NCI-H2081 (cell line): ENCODE results near the gene GRM8.
A peak's percentile ranks its signal among the peaks of the same experiment; 100 is the strongest.
"Not testable (repeated sequence)": the region's sequence is repeated elsewhere in the genome, so short reads cannot be mapped to it uniquely, and the experiment has no call there.

Source experiments
- DNase-seq, 2 experiments: peaks; one replicate each; lab custom pipeline; 2025; lab: John Stamatoyannopoulos, UW

Gene GRM8

DNA sequence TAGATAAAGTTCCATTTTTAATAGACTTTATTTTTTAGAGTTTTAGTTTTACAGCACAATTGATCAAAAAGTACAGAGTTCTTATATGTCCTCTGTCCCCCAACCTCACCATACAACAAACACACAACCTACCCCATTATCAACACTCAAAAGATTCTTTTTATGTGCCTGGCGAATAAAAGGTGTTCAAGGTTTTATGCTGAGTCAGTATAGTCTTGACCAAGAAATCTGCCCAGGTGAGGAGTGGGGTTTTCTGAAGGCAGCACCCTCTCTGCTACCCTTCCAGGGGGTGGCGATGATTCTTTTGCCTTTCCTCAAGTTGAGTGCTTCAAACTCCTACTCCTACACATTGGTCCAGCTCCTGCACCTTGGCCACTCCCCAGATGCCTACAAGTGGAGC is 222.9 kb downstream of the GRM8 start:
- DNase-seq: no peak

- no peak for DNase-seq
Observed at GRCh38 chr7:127021857-127022256, 230.9 kb downstream of the GRM8 start.

- no peak for DNase-seq
Observed at GRCh38 chr7:127021019-127021738, 231.6 kb downstream of the GRM8 start.

DNA sequence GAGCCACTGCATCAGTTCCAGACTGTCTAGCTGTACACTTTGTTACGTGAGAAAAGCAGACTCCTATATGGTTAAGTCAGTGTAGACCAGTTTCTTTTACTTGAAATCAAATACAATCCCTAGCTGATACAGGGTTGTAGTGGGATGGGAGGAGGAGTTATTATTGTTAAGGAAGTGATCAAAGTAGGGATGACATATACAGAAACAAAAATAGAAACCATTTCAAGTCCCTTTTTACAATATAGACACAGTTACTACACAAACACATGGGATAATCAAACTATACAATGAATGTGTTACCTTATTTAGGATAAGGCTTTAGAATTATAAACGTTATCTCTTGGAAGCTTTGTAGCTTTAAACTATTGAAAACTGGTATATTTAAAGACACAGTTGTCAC is 233.9 kb downstream of the GRM8 start:
- no peak for DNase-seq

DNA sequence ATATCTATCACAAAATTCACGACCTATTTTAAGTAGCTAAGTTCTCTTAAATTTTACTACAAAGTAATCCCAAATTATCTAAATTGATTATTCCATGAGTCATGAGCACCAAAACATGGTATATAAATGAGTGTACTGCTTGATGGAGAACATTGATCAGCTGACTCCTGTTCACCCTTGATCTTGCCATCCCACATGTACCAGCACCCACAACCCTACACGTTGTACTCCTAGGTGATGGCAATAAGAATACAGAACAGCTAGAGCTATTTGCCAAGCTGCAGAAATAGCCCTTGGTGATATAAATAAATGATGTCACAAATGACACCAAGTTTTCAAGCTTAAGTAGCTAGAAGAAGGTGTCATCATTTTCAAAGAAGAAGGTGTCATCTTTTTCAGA is 235.5 kb downstream of the GRM8 start:
- DNase-seq: no peak

DNA sequence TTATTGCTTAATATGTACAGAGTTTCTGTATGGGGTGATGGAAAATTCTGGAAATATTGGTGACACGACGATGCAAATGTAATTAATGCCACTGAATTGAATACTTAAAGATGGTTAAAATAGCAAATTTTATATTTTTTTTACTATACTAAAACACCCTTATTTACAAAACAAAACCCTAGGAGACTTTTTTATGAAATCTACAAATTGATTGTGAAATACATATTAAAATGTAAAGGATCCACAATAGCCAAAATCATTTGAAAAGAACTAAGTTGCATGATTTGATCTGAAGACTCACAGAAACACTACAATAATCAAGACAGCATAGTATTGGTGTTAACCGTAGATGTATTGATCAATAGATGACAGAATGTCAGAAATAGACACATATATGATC is 252.0 kb downstream of the GRM8 start:
- DNase-seq: no peak

DNA sequence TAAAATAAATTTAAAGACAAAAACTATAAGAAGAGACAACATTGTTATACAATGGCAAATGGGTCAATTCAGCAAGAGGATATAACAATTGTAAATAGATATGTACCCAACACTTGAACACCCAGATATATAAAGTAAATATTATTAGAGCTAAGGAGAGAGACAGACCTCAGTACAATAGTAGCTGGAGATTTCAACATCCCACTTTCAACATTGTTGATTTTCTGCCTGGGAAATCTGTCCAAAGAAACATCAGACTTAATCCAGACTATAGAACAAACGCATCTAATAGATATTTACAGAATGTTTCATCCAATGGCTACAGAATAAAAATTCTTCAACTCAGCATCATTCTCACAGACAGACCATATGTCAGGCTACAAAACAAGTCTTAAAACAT is 256.1 kb downstream of the GRM8 start:
- no peak for DNase-seq

GRCh38 chr7:126993626-126994213 is 259.0 kb downstream of the GRM8 start:
- DNase-seq: no peak

DNA sequence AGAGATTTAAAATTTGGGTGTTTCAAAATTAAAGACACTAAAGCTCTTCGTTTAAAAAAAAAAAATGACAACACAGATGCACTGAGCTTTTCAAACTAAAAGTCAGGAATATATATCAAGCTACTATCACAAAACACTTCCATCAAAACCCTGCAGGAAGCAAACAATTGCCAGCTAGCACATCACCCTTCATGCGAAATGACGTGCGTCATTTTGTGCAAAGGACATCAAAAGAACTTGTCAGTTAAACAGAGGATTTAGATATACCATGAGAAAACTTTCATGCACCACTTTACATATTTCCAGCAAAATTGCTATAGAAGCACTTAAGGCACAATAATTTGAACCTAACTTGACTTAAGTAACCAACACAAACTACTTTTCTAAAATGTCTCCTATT is 264.7 kb downstream of the GRM8 start:
- no peak for DNase-seq

- DNase-seq: no peak
Observed at GRCh38 chr7:126979722-126980121, 273.0 kb downstream of the GRM8 start.

DNA sequence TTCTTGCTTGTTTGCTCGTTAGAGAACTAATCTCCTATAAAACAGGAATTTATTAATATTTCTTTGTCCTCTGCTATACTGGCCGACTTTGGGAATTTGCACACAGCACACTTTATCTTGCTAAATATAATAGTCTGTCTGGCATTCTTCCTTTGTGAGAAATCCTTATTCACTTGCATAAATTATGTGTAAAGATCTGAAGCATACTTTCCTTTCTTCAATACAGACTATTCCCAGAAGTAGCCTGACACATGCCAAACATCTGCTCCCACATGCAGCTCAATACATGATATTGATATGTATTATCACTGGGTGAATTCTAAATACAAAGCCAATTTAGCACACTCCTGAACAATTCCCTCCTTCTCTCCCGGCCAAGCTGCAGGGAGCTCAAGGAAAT is 273.9 kb downstream of the GRM8 start:
- DNase-seq: no peak

GRCh38 chr7:126973066-126973465 is 279.7 kb downstream of the GRM8 start:
- DNase-seq: no peak

DNA sequence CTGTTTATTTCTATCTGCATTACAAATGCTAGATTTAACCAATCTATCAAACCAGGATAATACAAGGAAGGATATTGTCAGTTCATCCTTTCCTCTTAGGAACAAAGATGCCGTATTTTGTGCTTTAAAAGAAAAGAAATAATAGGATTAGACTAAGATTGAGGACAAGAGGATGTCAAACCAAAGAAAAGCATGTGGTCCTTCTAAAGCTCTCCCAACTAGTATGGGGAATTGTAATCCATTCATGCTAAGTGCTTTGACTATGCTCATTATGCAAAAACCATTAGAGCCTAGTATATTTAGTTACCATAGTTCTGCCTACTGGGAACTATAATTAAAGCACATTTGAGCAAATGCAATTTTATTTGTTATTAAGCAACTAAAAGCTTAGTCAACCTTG is 280.2 kb downstream of the GRM8 start:
- peak in 1 of 2 experiments; percentile 8 for DNase-seq

DNA sequence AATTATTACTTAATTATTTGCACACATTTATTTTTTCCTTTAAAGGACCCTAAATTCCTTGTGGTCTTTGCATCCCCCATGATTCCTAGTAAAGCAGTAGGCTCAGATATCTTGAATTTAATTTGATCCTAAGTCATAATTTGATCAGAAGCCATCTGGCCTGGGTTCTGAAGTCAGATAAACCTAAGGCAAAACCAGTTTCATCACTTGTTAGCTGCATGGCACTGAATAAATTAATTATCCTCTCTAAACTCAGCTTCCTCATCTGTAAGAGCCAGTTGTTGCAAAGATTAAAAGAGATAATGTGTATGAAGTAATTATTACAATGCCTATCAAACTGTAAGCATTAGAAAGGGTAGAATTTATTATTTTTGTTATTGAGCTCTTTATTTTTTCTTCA is 293.1 kb downstream of the GRM8 start:
- DNase-seq: no peak

- DNase-seq: no peak
Observed at GRCh38 chr7:126958367-126958766, 294.4 kb downstream of the GRM8 start.

DNA sequence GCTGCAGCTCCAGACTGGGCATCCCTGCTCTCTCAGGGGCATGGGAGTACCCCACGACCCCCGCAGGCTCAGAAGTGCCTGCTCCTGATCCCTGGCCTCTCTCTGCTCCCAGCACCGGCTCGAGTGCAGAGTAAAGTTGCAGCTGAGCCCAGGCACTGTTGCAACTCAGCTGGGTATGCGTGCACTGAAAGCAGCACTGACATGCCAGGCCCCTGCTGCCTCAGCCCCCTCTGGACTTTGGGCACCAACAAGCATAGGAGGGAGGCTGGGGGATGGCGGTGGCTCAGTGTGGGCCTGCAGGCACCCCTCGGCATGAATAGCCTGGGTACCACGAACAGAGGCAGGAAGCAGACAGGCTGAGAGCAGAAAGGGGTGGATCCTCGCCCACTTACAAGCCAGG is 295.3 kb downstream of the GRM8 start:
- no peak for DNase-seq

DNA sequence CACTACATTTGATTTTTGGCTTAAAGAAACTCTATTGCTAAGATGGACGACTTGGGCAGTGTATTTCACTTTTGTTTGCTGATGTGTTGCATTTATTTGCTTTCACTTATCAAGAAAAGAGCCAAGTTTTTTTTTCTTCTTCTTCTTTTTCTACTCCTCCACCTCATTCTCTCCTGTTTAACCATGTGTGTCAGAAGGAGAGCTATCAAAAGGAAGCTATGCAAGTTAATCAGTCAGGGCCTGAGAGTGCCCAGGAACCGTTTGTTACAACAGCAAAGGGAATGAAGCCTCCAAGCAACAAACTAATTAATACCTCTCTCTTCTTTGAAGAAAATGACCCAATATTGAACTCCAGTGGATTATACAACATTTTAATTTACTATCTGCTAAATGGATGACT is 299.3 kb downstream of the GRM8 start:
- no peak for DNase-seq

GRCh38 chr7:126948664-126949063 is 304.1 kb downstream of the GRM8 start:
- no peak for DNase-seq

DNA sequence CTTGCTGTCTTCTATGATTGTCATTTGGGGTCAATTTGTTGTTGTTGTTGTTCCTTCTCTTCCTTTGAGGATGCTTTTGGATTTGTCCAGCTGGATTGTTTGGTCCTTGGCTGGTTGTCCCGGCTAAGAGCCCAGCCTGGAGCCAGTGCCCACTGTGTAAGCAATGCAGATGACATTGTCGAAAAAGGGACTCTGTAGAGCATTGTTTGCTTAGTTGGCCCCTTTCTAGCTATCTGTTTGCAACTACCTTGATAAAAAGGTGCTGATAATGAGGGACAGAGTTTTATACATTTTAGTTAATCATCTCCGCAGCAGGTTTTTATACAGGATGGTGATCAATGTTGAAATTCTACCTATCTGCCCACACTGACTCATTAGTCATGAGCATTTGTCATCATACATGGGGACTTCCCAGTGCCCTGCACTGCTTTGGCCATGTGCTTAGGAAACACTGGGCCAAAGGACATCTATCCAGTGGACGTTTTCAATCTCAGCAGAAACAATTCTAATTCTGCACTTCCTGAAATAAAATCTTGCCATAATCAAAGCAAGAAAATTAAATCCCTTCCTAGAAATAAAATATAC is 311.9 kb downstream of the GRM8 start:
- no peak for DNase-seq

- DNase-seq: no peak
Observed at GRCh38 chr7:126937171-126937570, 315.6 kb downstream of the GRM8 start.

DNA sequence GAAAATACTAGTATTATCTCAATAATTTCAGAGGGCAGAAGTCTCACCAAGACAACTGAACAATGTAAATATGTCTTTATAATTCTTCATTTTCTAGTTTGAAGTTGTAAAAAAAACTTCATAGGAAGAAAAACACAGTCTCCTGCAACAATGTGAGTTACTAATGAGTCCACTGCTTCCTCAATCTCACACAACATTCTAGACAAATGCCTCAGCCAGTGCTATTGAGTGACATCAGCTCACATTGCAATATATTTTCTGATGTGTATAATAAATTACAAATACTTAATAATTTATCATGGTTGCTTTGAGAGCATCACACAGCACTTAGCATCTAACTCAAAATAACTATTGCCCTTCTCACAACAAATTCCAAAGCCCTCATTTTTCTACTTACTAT is 321.2 kb downstream of the GRM8 start:
- no peak for DNase-seq

DNA sequence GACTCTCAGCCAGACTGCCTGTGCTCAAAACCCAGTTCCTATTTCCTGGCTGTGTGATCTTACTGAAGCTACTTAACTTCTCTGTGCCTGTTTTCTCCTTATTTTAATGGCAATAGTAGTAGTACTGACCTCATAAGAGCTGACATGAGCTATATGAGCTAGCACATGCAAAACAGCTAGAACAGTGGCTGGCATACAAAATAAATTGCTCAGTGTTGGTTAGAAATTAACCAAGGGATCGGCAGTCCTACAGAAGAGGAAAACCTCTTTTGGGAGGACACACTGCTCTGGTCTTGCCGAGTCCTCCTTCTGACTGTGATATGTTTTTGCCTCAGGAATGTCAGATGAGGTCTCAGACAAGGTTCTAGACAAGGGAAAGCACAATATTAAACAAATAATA is 322.6 kb downstream of the GRM8 start:
- DNase-seq: no peak

- no peak for DNase-seq
Observed at GRCh38 chr7:126924477-126924876, 328.3 kb downstream of the GRM8 start.

- not testable (repeated sequence) for DNase-seq
Observed at GRCh38 chr7:126911627-126912026, 341.1 kb downstream of the GRM8 start.
